ENCODE results near the gene MTAP. TPM values are rescaled to one million over a fixed set of nuclear protein-coding genes. Genes with fewer than 3 reads are reported as not detected.

MTAP gene
- 14.2 TPM for total RNA-seq (2013)
- 10 to 100 TPM in 1 of 3 donors, 1 to 10 TPM in 2; 7.4 to 11.3 (median 7.8) TPM for polyA plus RNA-seq
- 5.1 and 10.1 TPM in 2 replicates for polyA minus RNA-seq
- total RNA-seq: 3.5 to 17.3 (median 11.5) reads per million in 11 experiments

GRCh38 chr9:21802418-21803000 is at the start of gene MTAP:
TSS of gene MTAP (plus strand) at chr9:21802636. CDS start at chr9:21802749, 113 bp downstream.
- intact Hi-C loops (cut with micrococcal nuclease): no loop called here
- H3K4me3 Mint-ChIP-seq: peak within 1 kb of the TSS; percentile 99 to 100
- TF ChIP-seq CTCF (IDR thresholded peaks at IDR 0.05): no peak
- H3K4me3 ChIP-seq (replicated peaks in 1 of 3; ENCODE audit: low read depth in 2 of 3, low read length in 3 of 3): peak within 1 kb of the TSS; percentile 71 to 85 (median 76)
- H3K9ac ChIP-seq (ENCODE audit: insufficient read depth, low read length, poor library complexity, severe bottlenecking): peak within 1 kb of the TSS; percentile 58
- peaks cover 8 to 10% of the 10 kb centered on the region in 2 donors for H3K36me3 Mint-ChIP-seq
- H3K9me3 Mint-ChIP-seq: no peaks in the 10 kb centered on the region
- no peaks in the 10 kb centered on the region for H3K9me3 ChIP-seq (replicated peaks in 1 of 2; ENCODE audit: control insufficient read depth in 1 of 2, insufficient read depth in 1 of 2, low read length in 2 of 2)
- peaks cover 17 to 24% of the 10 kb centered on the region in 2 donors for H3K4me1 ChIP-seq (ENCODE audit: control insufficient read depth in 1 of 2, insufficient read depth in 2 of 2, low read length in 2 of 2)
- H3K79me2 ChIP-seq (ENCODE audit: insufficient read depth, low read length): peaks cover 55% of the 10 kb centered on the region
- peaks cover 43% of the 10 kb centered on the region for H3K4me1 Mint-ChIP-seq
- H3K27ac Mint-ChIP-seq: peak within 1 kb of the TSS; percentile 85 to 97 (median 92)
- H2AFZ ChIP-seq (ENCODE audit: insufficient read depth, low read depth, low read length, poor library complexity, severe bottlenecking): peak within 1 kb of the TSS; percentile 86
- WGBS (ENCODE audit: insufficient coverage): under 1% methylated on average over 38 of the region's 48 CpGs
- peaks cover 4 to 19% of the 10 kb centered on the region in 2 donors for H3K27me3 ChIP-seq (ENCODE audit: control insufficient read depth in 2 of 2, insufficient read depth in 2 of 2, low read length in 2 of 2)
- H3K27ac ChIP-seq (ENCODE audit: low read depth in 1 of 2, low read length in 2 of 2): peak within 1 kb of the TSS; percentile 39 to 67
- peak within 1 kb of the TSS; percentile 95 for H3K4me2 ChIP-seq (replicated peaks; ENCODE audit: extremely low read depth, low read length, poor library complexity, severe bottlenecking)
- DNase-seq: peak; percentile 45 to 67 (median 54)
- H3K36me3 ChIP-seq (replicated peaks in 1 of 2; ENCODE audit: control insufficient read depth in 1 of 2, insufficient read depth in 2 of 2, low read length in 2 of 2): no peaks in the 10 kb centered on the region
- peaks cover 7 to 18% (median 12%) of the 10 kb centered on the region in 3 donors for H3K27me3 Mint-ChIP-seq (ENCODE audit: low read depth in 3 of 3)
- peaks cover 14% of the 10 kb centered on the region for H4K20me1 ChIP-seq (ENCODE audit: insufficient read depth, low read length)

GRCh38 chr9:21753523-21753922 is 48.9 kb upstream of the MTAP start:
- Mint-ChIP-seq H3K36me3 (no peaks in the 10 kb centered on the region), H3K9me3 (peaks cover 0 to 4% (median 2%) of the 10 kb centered on the region in 7 donors), H3K27ac (no peak overlapping the region), H3K4me1 (peaks cover 6% of the 10 kb centered on the region), H3K27me3 (ENCODE audit: low read depth in 3 of 3) (peaks cover 0 to 3% (median 1%) of the 10 kb centered on the region in 3 donors), H3K4me3 (no peak overlapping the region)
- no peaks in the 10 kb centered on the region for H3K9me3 ChIP-seq (replicated peaks in 1 of 2; ENCODE audit: control insufficient read depth in 1 of 2, insufficient read depth in 1 of 2, low read length in 2 of 2)
- no peak overlapping the region for H3K9ac ChIP-seq (ENCODE audit: insufficient read depth, low read length, poor library complexity, severe bottlenecking)
- peaks cover 0 to 2% of the 10 kb centered on the region in 2 donors for H3K27me3 ChIP-seq (ENCODE audit: control insufficient read depth in 2 of 2, insufficient read depth in 2 of 2, low read length in 2 of 2)
- no peak overlapping the region for H3K4me3 ChIP-seq (replicated peaks in 1 of 3; ENCODE audit: low read depth in 2 of 3, low read length in 3 of 3)
- intact Hi-C loops (cut with micrococcal nuclease): no loop called here
- H3K4me2 ChIP-seq (replicated peaks; ENCODE audit: extremely low read depth, low read length, poor library complexity, severe bottlenecking): no peak overlapping the region
- no peak overlapping the region for H2AFZ ChIP-seq (ENCODE audit: insufficient read depth, low read depth, low read length, poor library complexity, severe bottlenecking)
- H3K36me3 ChIP-seq (replicated peaks in 1 of 2; ENCODE audit: control insufficient read depth in 1 of 2, insufficient read depth in 2 of 2, low read length in 2 of 2): no peaks in the 10 kb centered on the region
- H4K20me1 ChIP-seq (ENCODE audit: insufficient read depth, low read length): no peaks in the 10 kb centered on the region
- no peaks in the 10 kb centered on the region for H3K79me2 ChIP-seq (ENCODE audit: insufficient read depth, low read length)
- TF ChIP-seq CTCF (IDR thresholded peaks at IDR 0.05): no peak
- WGBS (ENCODE audit: insufficient coverage): no CpG with 5 or more reads among the region's 1 CpG
- no peak for DNase-seq
- no peak overlapping the region for H3K27ac ChIP-seq (ENCODE audit: low read depth in 1 of 2, low read length in 2 of 2)
- H3K4me1 ChIP-seq (ENCODE audit: control insufficient read depth in 1 of 2, insufficient read depth in 2 of 2, low read length in 2 of 2): no peaks in the 10 kb centered on the region
